GM21367 (cell line): Measurements from ENCODE around the gene SFT2D3.
A peak's percentile ranks its signal among the peaks of the same experiment; 100 is the strongest.

Experiments used
- ATAC-seq: cut with Tn5 transposase; IDR thresholded peaks from one replicate; pipeline ENCODE4 v1.9.1; 2021; ENCODE audit not compliant: unreplicated experiment

SFT2D3 gene

GRCh38 chr2:127739800-127740199 is 38.5 kb downstream of the SFT2D3 start:
- ATAC-seq = no peak

- no peak for ATAC-seq
Observed at GRCh38 chr2:127740665-127741288, 39.5 kb downstream of the SFT2D3 start.

GRCh38 chr2:127743477-127744026 is 42.3 kb downstream of the SFT2D3 start:
- ATAC-seq = no peak

- ATAC-seq = no peak
Observed at GRCh38 chr2:127747621-127748020, 46.3 kb downstream of the SFT2D3 start.

- peak; percentile 97 for ATAC-seq
Observed at GRCh38 chr2:127749537-127749936, 48.2 kb downstream of the SFT2D3 start.

GRCh38 chr2:127753374-127753773 is 52.1 kb downstream of the SFT2D3 start:
- no peak for ATAC-seq

GRCh38 chr2:127754186-127754585 is 52.9 kb downstream of the SFT2D3 start:
- ATAC-seq = no peak
